Measurements from ENCODE around the gene NF1.
A peak's percentile ranks its signal among the peaks of the same experiment; 100 is the strongest.
"Not testable (repeated sequence)": the region's sequence is repeated elsewhere in the genome, so short reads cannot be mapped to it uniquely, and the experiment has no call there.

Gene NF1
- 110 to 126 reads per million in 2 donors for total RNA-seq

- peak; percentile 78 for DNase-seq
These were observed at the start of gene NF1 for GRCh38 chr17:31094600-31095235. TSS of gene NF1 (plus strand) at chr17:31094977. CDS start at chr17:31095310, 333 bp downstream.

GRCh38 chr17:31046856-31047425, 47.8 kb upstream of the NF1 start:
- not testable (repeated sequence) for DNase-seq

GRCh38 chr17:31048142-31048541, 46.6 kb upstream of the NF1 start:
- no peak for DNase-seq

GRCh38 chr17:31048780-31049179, 46.0 kb upstream of the NF1 start:
- DNase-seq: no peak

- DNase-seq: no peak
These were observed 43.8 kb upstream of the NF1 start for GRCh38 chr17:31050948-31051347.

GRCh38 chr17:31051506-31051905, 43.3 kb upstream of the NF1 start:
- DNase-seq: no peak

- no peak for DNase-seq
These were observed 42.4 kb upstream of the NF1 start for GRCh38 chr17:31052187-31052889.

- DNase-seq: no peak
These were observed 41.7 kb upstream of the NF1 start for GRCh38 chr17:31053071-31053470.

- no peak for DNase-seq
These were observed 40.0 kb upstream of the NF1 start for GRCh38 chr17:31054761-31055160.

GRCh38 chr17:31058976-31059375, 35.8 kb upstream of the NF1 start:
- DNase-seq: no peak

- DNase-seq: no peak
These were observed 33.8 kb upstream of the NF1 start for GRCh38 chr17:31060791-31061550.

- no peak for DNase-seq
These were observed 33.1 kb upstream of the NF1 start for GRCh38 chr17:31061678-31062077.

- DNase-seq: no peak
These were observed 32.4 kb upstream of the NF1 start for GRCh38 chr17:31062346-31062745.

GRCh38 chr17:31064707-31065106, 30.1 kb upstream of the NF1 start:
- no peak for DNase-seq

GRCh38 chr17:31067691-31068184, 27.0 kb upstream of the NF1 start:
- no peak for DNase-seq

- no peak for DNase-seq
These were observed 26.5 kb upstream of the NF1 start for GRCh38 chr17:31068291-31068690.

- DNase-seq: no peak
These were observed 22.6 kb upstream of the NF1 start for GRCh38 chr17:31072186-31072585.

- no peak for DNase-seq
These were observed 21.4 kb upstream of the NF1 start for GRCh38 chr17:31073411-31073810.

GRCh38 chr17:31074772-31075555, 19.8 kb upstream of the NF1 start:
- no peak for DNase-seq

GRCh38 chr17:31078290-31078689, 16.5 kb upstream of the NF1 start:
- no peak for DNase-seq

GRCh38 chr17:31079731-31080130, 15.0 kb upstream of the NF1 start:
- DNase-seq: no peak

GRCh38 chr17:31085563-31085962, 9.2 kb upstream of the NF1 start:
- DNase-seq: no peak

Data from activated gamma-delta T cell (primary cell).